Measurements from ENCODE around the gene ADGB. TPM values are rescaled to one million over a fixed set of nuclear protein-coding genes. Genes with fewer than 3 reads are reported as not detected.
"Not testable (repeated sequence)": the region's sequence is repeated elsewhere in the genome, so short reads cannot be mapped to it uniquely, and the experiment has no call there.

Gene ADGB
- total RNA-seq, 1 experiment from 2014 or later, result not detected

GRCh38 chr6:146803601-146804000 lies 204.8 kb downstream of the ADGB start:
- Histone ChIP-seq H3K27ac (ENCODE audit: low read length) (no peak overlapping the region), H3K9ac (ENCODE audit: low read length) (no peak overlapping the region), H4K20me1 (ENCODE audit: low read length) (no peaks in the 10 kb centered on the region), H3K4me2 (ENCODE audit: low read length) (no peak overlapping the region), H3K4me1 (ENCODE audit: insufficient read depth, low read length) (no peaks in the 10 kb centered on the region), H3F3A (ENCODE audit: low read length, unreplicated experiment) (no peaks in the 10 kb centered on the region), H3K9me3 (ENCODE audit: low read length) (no peaks in the 10 kb centered on the region), H3K4me3 (ENCODE audit: low read length) (no peak overlapping the region), H3K36me3 (ENCODE audit: low read depth, low read length) (no peaks in the 10 kb centered on the region), H3K27me3 (ENCODE audit: low read length) (no peaks in the 10 kb centered on the region), H2AFZ (ENCODE audit: low read length) (no peak overlapping the region), H3K9me2 (replicated peaks; ENCODE audit: low read length) (no peaks in the 10 kb centered on the region), H3K79me2 (ENCODE audit: low read length) (no peaks in the 10 kb centered on the region)
- no peak for ATAC-seq
- CTCF ChIA-PET, result no interaction called here
- DNase-seq, result no peak
- intact Hi-C loops (cut with micrococcal nuclease), result no loop called here
- BruUV-seq (replicated peaks), result no TSS peak
- TF ChIP-seq EZH2 (IDR thresholded peaks at IDR 0.05; ENCODE audit: low read length, unreplicated experiment) (no peak), CTCF (conservative IDR thresholded peaks at IDR 0.05; ENCODE audit: low read depth, low read length) (no peak), EZH2phosphoT487 (IDR thresholded peaks at IDR 0.05; ENCODE audit: borderline replicate concordance, low read length) (no peak)
- POLR2A ChIA-PET (ENCODE audit: unreplicated experiment), result no interaction called here

GRCh38 chr6:146805546-146806325 lies 207.0 kb downstream of the ADGB start:
- Histone ChIP-seq H3K9ac (ENCODE audit: low read length) (no peak overlapping the region), H3K27me3 (ENCODE audit: low read length) (no peaks in the 10 kb centered on the region), H3F3A (ENCODE audit: low read length, unreplicated experiment) (no peaks in the 10 kb centered on the region), H3K79me2 (ENCODE audit: low read length) (no peaks in the 10 kb centered on the region), H4K20me1 (ENCODE audit: low read length) (no peaks in the 10 kb centered on the region), H3K36me3 (ENCODE audit: low read depth, low read length) (no peaks in the 10 kb centered on the region), H3K9me2 (replicated peaks; ENCODE audit: low read length) (no peaks in the 10 kb centered on the region), H2AFZ (ENCODE audit: low read length) (no peak overlapping the region), H3K27ac (ENCODE audit: low read length) (no peak overlapping the region), H3K4me1 (ENCODE audit: insufficient read depth, low read length) (no peaks in the 10 kb centered on the region), H3K9me3 (ENCODE audit: low read length) (no peaks in the 10 kb centered on the region), H3K4me3 (ENCODE audit: low read length) (no peak overlapping the region), H3K4me2 (ENCODE audit: low read length) (no peak overlapping the region)
- TF ChIP-seq CTCF (conservative IDR thresholded peaks at IDR 0.05; ENCODE audit: low read depth, low read length) (no peak), EZH2phosphoT487 (IDR thresholded peaks at IDR 0.05; ENCODE audit: borderline replicate concordance, low read length) (no peak), EZH2 (IDR thresholded peaks at IDR 0.05; ENCODE audit: low read length, unreplicated experiment) (no peak)
- ChIA-PET POLR2A (ENCODE audit: unreplicated experiment) (no interaction called here), CTCF (no interaction called here)
- BruUV-seq (replicated peaks), result no TSS peak
- intact Hi-C loops (cut with micrococcal nuclease), result no loop called here
- DNase-seq, result peak; percentile 15
- no peak for ATAC-seq

GRCh38 chr6:146809014-146809413 lies 210.2 kb downstream of the ADGB start:
- H2AFZ ChIP-seq (ENCODE audit: low read length); H3K4me2 ChIP-seq (ENCODE audit: low read length); H3K27me3 ChIP-seq (ENCODE audit: low read length); DNase-seq; intact Hi-C loops (cut with micrococcal nuclease); ATAC-seq; H3K9ac ChIP-seq (ENCODE audit: low read length); H3K9me2 ChIP-seq (replicated peaks; ENCODE audit: low read length); H3K4me1 ChIP-seq (ENCODE audit: insufficient read depth, low read length); H4K20me1 ChIP-seq (ENCODE audit: low read length); BruUV-seq (replicated peaks); POLR2A ChIA-PET (ENCODE audit: unreplicated experiment); H3K79me2 ChIP-seq (ENCODE audit: low read length); H3F3A ChIP-seq (ENCODE audit: low read length, unreplicated experiment); H3K36me3 ChIP-seq (ENCODE audit: low read depth, low read length); CTCF ChIA-PET; H3K27ac ChIP-seq (ENCODE audit: low read length); H3K9me3 ChIP-seq (ENCODE audit: low read length); H3K4me3 ChIP-seq (ENCODE audit: low read length): not testable (repeated sequence)

- H3K9me3 ChIP-seq (ENCODE audit: low read length); ATAC-seq; intact Hi-C loops (cut with micrococcal nuclease); H3F3A ChIP-seq (ENCODE audit: low read length, unreplicated experiment); H3K27ac ChIP-seq (ENCODE audit: low read length); POLR2A ChIA-PET (ENCODE audit: unreplicated experiment); H4K20me1 ChIP-seq (ENCODE audit: low read length); DNase-seq; H3K27me3 ChIP-seq (ENCODE audit: low read length); H3K36me3 ChIP-seq (ENCODE audit: low read depth, low read length); H2AFZ ChIP-seq (ENCODE audit: low read length); BruUV-seq (replicated peaks); H3K4me1 ChIP-seq (ENCODE audit: insufficient read depth, low read length); H3K9ac ChIP-seq (ENCODE audit: low read length); H3K9me2 ChIP-seq (replicated peaks; ENCODE audit: low read length); H3K4me2 ChIP-seq (ENCODE audit: low read length); CTCF ChIA-PET; H3K4me3 ChIP-seq (ENCODE audit: low read length); H3K79me2 ChIP-seq (ENCODE audit: low read length): not testable (repeated sequence)
Measured at GRCh38 chr6:146812811-146813321, 214.1 kb downstream of the ADGB start.
